Measurements from ENCODE around the gene CPSF2. TPM values are rescaled to one million over a fixed set of nuclear protein-coding genes. Genes with fewer than 3 reads are reported as not detected.
"Not testable (repeated sequence)": the region's sequence is repeated elsewhere in the genome, so short reads cannot be mapped to it uniquely, and the experiment has no call there.

CPSF2 gene
- total RNA-seq, 1 donor from 2014 or later: 58.6 TPM

DNA sequence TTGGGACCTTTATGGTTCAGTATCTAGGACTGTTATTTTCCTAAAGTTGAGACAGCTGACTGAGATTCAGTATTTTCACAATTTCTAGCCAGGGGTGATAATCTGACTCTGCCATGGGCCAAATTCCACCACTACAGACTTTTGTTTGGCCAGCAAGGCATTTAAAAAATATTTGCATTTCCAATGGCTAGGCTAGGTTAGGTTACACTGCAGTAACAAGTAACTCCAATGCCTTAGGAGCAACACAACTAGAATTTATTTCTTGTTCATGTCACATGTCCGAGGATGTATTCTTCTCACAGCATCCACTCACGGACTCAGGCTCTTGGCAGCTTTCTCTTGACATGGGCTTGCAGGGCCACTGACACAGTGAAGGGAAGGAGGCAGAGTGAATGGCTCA, 83.0 kb downstream of the CPSF2 start:
- Histone ChIP-seq H3K4me3 (no peak overlapping the region), H3K9me3 (no peaks in the 10 kb centered on the region), H3K27me3 (peaks cover 4% of the 10 kb centered on the region), H3K4me1 (no peaks in the 10 kb centered on the region), H3K27ac (no peak overlapping the region), H3K36me3 (no peaks in the 10 kb centered on the region)
- ATAC-seq (no peak), DNase-seq (no peak)
- TF ChIP-seq, protein P1, sequence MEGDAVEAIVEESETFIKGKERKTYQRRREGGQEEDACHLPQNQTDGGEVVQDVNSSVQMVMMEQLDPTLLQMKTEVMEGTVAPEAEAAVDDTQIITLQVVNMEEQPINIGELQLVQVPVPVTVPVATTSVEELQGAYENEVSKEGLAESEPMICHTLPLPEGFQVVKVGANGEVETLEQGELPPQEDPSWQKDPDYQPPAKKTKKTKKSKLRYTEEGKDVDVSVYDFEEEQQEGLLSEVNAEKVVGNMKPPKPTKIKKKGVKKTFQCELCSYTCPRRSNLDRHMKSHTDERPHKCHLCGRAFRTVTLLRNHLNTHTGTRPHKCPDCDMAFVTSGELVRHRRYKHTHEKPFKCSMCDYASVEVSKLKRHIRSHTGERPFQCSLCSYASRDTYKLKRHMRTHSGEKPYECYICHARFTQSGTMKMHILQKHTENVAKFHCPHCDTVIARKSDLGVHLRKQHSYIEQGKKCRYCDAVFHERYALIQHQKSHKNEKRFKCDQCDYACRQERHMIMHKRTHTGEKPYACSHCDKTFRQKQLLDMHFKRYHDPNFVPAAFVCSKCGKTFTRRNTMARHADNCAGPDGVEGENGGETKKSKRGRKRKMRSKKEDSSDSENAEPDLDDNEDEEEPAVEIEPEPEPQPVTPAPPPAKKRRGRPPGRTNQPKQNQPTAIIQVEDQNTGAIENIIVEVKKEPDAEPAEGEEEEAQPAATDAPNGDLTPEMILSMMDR (IDR thresholded peaks at IDR 0.05): no peak
- intact Hi-C loops (cut with DNase I): no loop called here

DNA sequence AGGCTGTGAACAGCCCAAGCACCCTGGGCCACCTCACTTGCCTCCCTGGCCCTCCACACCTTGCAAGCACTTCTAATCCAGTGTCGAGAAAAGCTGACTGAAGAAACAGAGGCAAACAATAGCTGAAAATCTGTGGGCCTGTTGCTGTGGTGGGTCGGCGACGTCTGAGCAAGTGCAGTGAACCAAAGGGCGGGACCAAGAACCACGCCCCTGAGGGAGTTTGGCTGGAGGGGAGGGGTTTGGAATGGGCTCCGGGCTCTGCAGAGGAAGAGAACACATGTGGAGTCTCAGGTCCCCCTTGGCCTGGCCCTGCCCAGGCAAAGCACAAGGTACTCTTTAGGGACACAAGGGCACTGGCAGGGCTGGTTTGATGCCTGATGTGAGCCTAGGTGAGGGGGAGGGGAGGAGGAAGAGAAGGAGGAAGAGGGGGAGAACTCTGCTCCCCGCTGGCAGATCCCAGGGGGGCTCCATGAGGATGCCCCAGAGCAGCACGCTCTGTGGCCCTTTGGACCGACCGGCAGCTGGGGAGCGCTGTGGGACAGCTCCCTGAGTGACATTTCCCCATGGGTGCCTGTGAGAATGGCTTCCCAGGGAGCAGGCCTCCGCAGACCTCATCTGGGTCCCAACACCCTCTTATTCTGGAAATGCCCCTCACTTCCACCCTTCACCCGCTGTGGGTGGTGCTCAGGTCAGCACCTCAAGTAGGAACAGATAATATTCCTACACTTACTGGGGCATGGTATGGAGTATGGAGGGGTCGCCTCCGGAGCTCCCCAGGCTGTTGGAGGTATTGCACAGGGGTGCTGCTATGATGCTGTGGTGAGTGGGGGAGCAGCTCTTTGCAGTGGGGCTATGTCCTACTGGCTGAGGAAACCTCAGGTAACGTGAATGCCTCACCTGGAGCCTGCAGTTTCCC, 85.5 kb downstream of the CPSF2 start:
- Histone ChIP-seq H3K36me3 (no peaks in the 10 kb centered on the region), H3K27me3 (no peaks in the 10 kb centered on the region), H3K4me1 (no peaks in the 10 kb centered on the region), H3K9me3 (no peaks in the 10 kb centered on the region), H3K4me3 (no peak overlapping the region), H3K27ac (no peak overlapping the region)
- DNase-seq (no peak), ATAC-seq (no peak)
- TF ChIP-seq, protein P1 (IDR thresholded peaks at IDR 0.05): no peak
- intact Hi-C loops (cut with DNase I): no loop called here

DNA sequence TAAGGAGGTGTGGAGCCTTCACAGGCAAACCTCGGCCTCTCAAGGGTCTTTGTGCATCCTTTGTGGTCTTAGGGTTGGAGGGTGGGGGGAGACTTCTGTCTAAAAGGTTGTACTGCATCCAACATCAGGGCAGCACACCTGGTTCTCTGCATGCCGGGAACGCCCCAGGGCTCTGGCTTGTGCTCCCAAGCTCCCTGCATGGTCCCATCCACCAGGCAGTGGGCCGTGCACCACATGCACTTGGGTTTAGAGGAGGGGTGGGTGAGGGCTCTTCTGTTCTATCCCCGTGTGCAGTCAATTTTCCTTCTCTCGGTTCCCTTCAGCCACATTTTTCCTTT, 86.1 kb downstream of the CPSF2 start:
- H3K36me3 ChIP-seq: no peaks in the 10 kb centered on the region
- H3K27me3 ChIP-seq: no peaks in the 10 kb centered on the region
- H3K27ac ChIP-seq: no peak overlapping the region
- DNase-seq: no peak
- no peaks in the 10 kb centered on the region for H3K4me1 ChIP-seq
- no peaks in the 10 kb centered on the region for H3K9me3 ChIP-seq
- no peak overlapping the region for H3K4me3 ChIP-seq
- ATAC-seq: no peak
- TF ChIP-seq, protein P1 (IDR thresholded peaks at IDR 0.05): no peak
- intact Hi-C loops (cut with DNase I): no loop called here

DNA sequence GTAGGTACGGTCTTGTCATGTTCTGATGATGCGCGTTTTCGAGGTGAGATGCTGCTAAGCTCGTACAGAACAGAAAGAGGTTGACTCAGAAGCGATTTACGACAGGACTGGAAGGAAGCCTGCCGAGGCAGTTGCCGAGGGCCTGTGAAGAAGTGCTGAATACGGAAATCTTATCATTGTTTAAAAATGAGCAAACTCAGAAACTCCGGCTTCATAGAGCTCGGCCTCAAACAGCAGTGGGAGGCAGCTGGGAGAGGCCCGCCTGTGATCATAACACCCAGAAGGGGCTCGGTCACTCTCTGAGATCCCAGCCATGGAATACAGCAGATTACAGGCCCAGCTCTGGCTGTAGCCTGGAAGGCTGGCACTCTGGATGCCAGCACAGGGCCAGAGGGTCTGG, 87.4 kb downstream of the CPSF2 start:
- no peaks in the 10 kb centered on the region for H3K27me3 ChIP-seq
- H3K4me3 ChIP-seq: no peak overlapping the region

DNA sequence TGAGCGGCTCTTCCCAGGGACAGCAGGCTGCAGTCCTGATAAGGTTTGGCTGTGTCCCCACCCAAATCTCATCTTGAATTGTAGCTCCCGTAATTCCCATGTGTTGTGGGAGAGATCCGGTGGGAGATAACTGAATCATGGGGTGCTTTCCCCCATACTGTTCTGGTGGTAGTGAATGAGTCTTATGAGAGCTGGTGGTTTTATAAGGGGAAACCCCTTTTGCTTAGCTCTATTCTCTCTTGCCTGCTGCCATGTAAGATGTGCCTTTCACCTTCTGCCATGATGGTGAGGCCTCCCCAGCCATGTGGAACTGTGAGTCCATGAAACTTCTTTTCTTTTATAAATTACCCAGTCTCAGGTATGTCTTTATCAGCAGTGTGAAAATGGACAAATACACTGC, 91.4 kb downstream of the CPSF2 start:
- H3K4me3 ChIP-seq, H3K27ac ChIP-seq, H3K9me3 ChIP-seq: not testable (repeated sequence)

More for the DNA sequence above, 87.4 kb downstream of the CPSF2 start:
- DNase-seq: no peak
- TF ChIP-seq, protein P1 (IDR thresholded peaks at IDR 0.05): no peak
- H3K4me1 ChIP-seq: no peaks in the 10 kb centered on the region
- H3K36me3 ChIP-seq: no peaks in the 10 kb centered on the region
- no peak overlapping the region for H3K27ac ChIP-seq
- intact Hi-C loops (cut with DNase I): no loop called here
- no peaks in the 10 kb centered on the region for H3K9me3 ChIP-seq
- ATAC-seq: no peak

DNA sequence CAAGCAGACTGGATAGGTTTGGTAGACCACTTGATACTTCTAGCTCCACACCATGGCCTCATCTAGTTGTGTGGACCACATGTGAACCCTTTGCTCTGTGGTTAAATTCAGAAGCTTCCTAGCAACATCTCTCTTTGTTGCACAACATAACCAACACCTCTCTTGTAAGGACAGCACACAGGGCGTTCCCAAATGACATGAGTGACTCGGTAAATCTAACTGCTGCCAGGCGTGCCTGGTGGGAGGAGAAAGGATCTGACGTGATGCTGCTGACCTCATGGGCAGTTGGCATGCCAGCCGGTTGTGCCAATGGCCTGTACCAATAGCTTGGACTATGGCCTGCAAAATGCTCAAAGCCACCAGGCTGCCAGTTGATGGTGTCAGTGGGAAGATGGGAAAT, 93.8 kb downstream of the CPSF2 start:
- TF ChIP-seq, protein P1 (IDR thresholded peaks at IDR 0.05): no peak
- H3K4me3 ChIP-seq: no peak overlapping the region
- H3K9me3 ChIP-seq: no peaks in the 10 kb centered on the region
- no peak overlapping the region for H3K27ac ChIP-seq
- H3K4me1 ChIP-seq: no peaks in the 10 kb centered on the region
- no peaks in the 10 kb centered on the region for H3K36me3 ChIP-seq
- H3K27me3 ChIP-seq: no peaks in the 10 kb centered on the region
- ATAC-seq (no peak), DNase-seq (peak; percentile 13)
- intact Hi-C loops (cut with DNase I): no loop called here

More for the DNA sequence above, 91.4 kb downstream of the CPSF2 start:
- intact Hi-C loops (cut with DNase I); DNase-seq; ATAC-seq; H3K27me3 ChIP-seq; H3K4me1 ChIP-seq; H3K36me3 ChIP-seq: not testable (repeated sequence)

All from upper lobe of right lung (tissue), 1 donor.